Measurements from ENCODE around the gene PAX6. TPM values are rescaled to one million over a fixed set of nuclear protein-coding genes. Genes with fewer than 3 reads are reported as not detected.

Gene PAX6
- total and polyA plus RNA-seq, 2 donors (not counting 1 experiment from before 2014, with no cell fraction given) = 0.44 TPM; not detected in 1

GRCh38 chr11:31818874-31819331 is 7.8 kb upstream of the PAX6 start:
- no peak overlapping the region for H3K27ac ChIP-seq (ENCODE audit: insufficient read depth, low read length)
- TF ChIP-seq, protein P1, sequence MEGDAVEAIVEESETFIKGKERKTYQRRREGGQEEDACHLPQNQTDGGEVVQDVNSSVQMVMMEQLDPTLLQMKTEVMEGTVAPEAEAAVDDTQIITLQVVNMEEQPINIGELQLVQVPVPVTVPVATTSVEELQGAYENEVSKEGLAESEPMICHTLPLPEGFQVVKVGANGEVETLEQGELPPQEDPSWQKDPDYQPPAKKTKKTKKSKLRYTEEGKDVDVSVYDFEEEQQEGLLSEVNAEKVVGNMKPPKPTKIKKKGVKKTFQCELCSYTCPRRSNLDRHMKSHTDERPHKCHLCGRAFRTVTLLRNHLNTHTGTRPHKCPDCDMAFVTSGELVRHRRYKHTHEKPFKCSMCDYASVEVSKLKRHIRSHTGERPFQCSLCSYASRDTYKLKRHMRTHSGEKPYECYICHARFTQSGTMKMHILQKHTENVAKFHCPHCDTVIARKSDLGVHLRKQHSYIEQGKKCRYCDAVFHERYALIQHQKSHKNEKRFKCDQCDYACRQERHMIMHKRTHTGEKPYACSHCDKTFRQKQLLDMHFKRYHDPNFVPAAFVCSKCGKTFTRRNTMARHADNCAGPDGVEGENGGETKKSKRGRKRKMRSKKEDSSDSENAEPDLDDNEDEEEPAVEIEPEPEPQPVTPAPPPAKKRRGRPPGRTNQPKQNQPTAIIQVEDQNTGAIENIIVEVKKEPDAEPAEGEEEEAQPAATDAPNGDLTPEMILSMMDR (conservative IDR thresholded peaks at IDR 0.05 in 1 of 2, IDR thresholded peaks at IDR 0.05 in 1 of 2; ENCODE audit: low read depth in 1 of 2, low read length in 2 of 2) = no peak
- TF ChIP-seq EZH2 (IDR thresholded peaks at IDR 0.05; ENCODE audit: low read length, missing control alignments) = no peak
- H4K20me1 ChIP-seq (ENCODE audit: control insufficient read depth, extremely low read depth, insufficient read depth, low read length) = no peaks in the 10 kb centered on the region
- H3K4me1 ChIP-seq (ENCODE audit: control insufficient read depth, extremely low read depth, insufficient read depth, low read length) = no peaks in the 10 kb centered on the region
- H3K9me3 ChIP-seq (ENCODE audit: control insufficient read depth, insufficient read depth, low read depth, low read length) = no peaks in the 10 kb centered on the region
- DNase-seq (ENCODE audit: low read depth in 2 of 2) = no peak
- no peaks in the 10 kb centered on the region for H3K36me3 ChIP-seq (ENCODE audit: control insufficient read depth, insufficient read depth, low read length)
- H3K27me3 ChIP-seq (ENCODE audit: control insufficient read depth, insufficient read depth, low read length) = peaks cover 91% of the 10 kb centered on the region
- no peak overlapping the region for H2AFZ ChIP-seq (ENCODE audit: low read length)
- H3K9ac ChIP-seq (ENCODE audit: insufficient read depth, low read length) = no peak overlapping the region
- H3K4me2 ChIP-seq (ENCODE audit: extremely low read depth, insufficient read depth, low read length) = no peak overlapping the region
- H3K79me2 ChIP-seq (ENCODE audit: control insufficient read depth, insufficient read depth, low read length) = no peaks in the 10 kb centered on the region
- no peak overlapping the region for H3K4me3 ChIP-seq (replicated peaks in 1 of 4; ENCODE audit: control extremely low read depth in 1 of 4, insufficient read depth in 1 of 4, low read depth in 3 of 4, low read length in 4 of 4)

- DNase-seq (ENCODE audit: low read depth in 2 of 2) = no peak
- peaks cover 92% of the 10 kb centered on the region for H3K27me3 ChIP-seq (ENCODE audit: control insufficient read depth, insufficient read depth, low read length)
- TF ChIP-seq EZH2 (IDR thresholded peaks at IDR 0.05; ENCODE audit: low read length, missing control alignments) = no peak
- TF ChIP-seq, protein P1 (conservative IDR thresholded peaks at IDR 0.05 in 1 of 2, IDR thresholded peaks at IDR 0.05 in 1 of 2; ENCODE audit: low read depth in 1 of 2, low read length in 2 of 2) = no peak
- H3K79me2 ChIP-seq (ENCODE audit: control insufficient read depth, insufficient read depth, low read length) = no peaks in the 10 kb centered on the region
- no peak overlapping the region for H2AFZ ChIP-seq (ENCODE audit: low read length)
- no peaks in the 10 kb centered on the region for H3K4me1 ChIP-seq (ENCODE audit: control insufficient read depth, extremely low read depth, insufficient read depth, low read length)
- H3K4me2 ChIP-seq (ENCODE audit: extremely low read depth, insufficient read depth, low read length) = no peak overlapping the region
- H3K9ac ChIP-seq (ENCODE audit: insufficient read depth, low read length) = no peak overlapping the region
- H3K9me3 ChIP-seq (ENCODE audit: control insufficient read depth, insufficient read depth, low read depth, low read length) = no peaks in the 10 kb centered on the region
- H3K4me3 ChIP-seq (replicated peaks in 1 of 4; ENCODE audit: control extremely low read depth in 1 of 4, insufficient read depth in 1 of 4, low read depth in 3 of 4, low read length in 4 of 4) = no peak overlapping the region
- H3K27ac ChIP-seq (ENCODE audit: insufficient read depth, low read length) = no peak overlapping the region
- H3K36me3 ChIP-seq (ENCODE audit: control insufficient read depth, insufficient read depth, low read length) = no peaks in the 10 kb centered on the region
- no peaks in the 10 kb centered on the region for H4K20me1 ChIP-seq (ENCODE audit: control insufficient read depth, extremely low read depth, insufficient read depth, low read length)
These were observed 7.3 kb upstream of the PAX6 start for GRCh38 chr11:31818425-31818755.

DNA sequence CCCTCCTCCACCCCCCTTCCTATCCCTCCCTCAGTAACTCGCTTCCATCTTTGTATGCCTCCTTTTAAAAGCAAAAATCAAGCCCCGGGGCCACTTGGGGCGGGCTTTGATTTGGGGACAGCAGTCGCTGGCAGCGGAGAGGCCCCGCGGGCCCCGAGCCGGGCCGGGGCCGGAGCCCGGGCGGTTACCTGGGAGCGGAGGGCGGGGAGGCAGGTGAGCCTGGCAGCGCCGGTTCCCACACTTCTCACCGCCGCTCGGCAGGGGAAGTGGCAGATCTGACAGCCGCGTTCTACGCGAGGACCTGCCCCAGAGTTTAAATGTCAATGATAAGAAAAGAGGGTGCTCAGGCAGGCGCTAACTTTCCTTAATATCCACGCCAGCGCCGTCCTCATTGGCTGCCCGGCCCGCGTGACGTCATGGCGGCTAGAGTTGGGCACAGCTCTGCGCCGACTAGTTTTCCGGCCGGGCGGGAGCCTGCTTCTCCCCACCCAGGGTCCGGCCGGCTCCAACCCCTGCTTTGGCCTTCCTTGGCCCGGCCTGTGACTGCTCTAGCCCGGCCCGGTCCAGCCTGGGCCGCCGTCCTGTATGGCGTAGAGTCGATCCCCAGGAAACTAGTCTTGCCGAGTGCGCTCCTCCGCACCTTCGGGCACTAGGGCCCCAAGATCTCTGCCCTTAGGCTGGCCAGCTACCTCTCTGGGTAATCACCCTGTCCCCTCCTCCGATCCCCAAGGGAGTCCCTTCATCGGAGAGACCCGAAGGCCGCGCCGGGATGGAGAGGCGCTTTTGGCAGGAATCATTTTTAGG is 6.7 kb upstream of the PAX6 start:
- Histone ChIP-seq H3K79me2 (ENCODE audit: control insufficient read depth, insufficient read depth, low read length) (no peaks in the 10 kb centered on the region), H3K4me3 (replicated peaks in 1 of 4; ENCODE audit: control extremely low read depth in 1 of 4, insufficient read depth in 1 of 4, low read depth in 3 of 4, low read length in 4 of 4) (no peak overlapping the region), H4K20me1 (ENCODE audit: control insufficient read depth, extremely low read depth, insufficient read depth, low read length) (no peaks in the 10 kb centered on the region), H2AFZ (ENCODE audit: low read length) (no peak overlapping the region), H3K4me1 (ENCODE audit: control insufficient read depth, extremely low read depth, insufficient read depth, low read length) (peaks cover 1% of the 10 kb centered on the region), H3K27me3 (ENCODE audit: control insufficient read depth, insufficient read depth, low read length) (peaks cover 92% of the 10 kb centered on the region), H3K36me3 (ENCODE audit: control insufficient read depth, insufficient read depth, low read length) (no peaks in the 10 kb centered on the region), H3K9ac (ENCODE audit: insufficient read depth, low read length) (no peak overlapping the region), H3K9me3 (ENCODE audit: control insufficient read depth, insufficient read depth, low read depth, low read length) (no peaks in the 10 kb centered on the region), H3K4me2 (ENCODE audit: extremely low read depth, insufficient read depth, low read length) (peak overlapping the region; percentile 25), H3K27ac (ENCODE audit: insufficient read depth, low read length) (no peak overlapping the region)
- TF ChIP-seq, protein P1 (conservative IDR thresholded peaks at IDR 0.05 in 1 of 2, IDR thresholded peaks at IDR 0.05 in 1 of 2; ENCODE audit: low read depth in 1 of 2, low read length in 2 of 2) = no peak
- TF ChIP-seq EZH2 (IDR thresholded peaks at IDR 0.05; ENCODE audit: low read length, missing control alignments) = peak; percentile 87
- peak in 1 of 2 donors; percentile 28 for DNase-seq (ENCODE audit: low read depth in 2 of 2)

Measured in fibroblast of lung (primary cell).